Common myeloid progenitor, CD34-positive (primary cell): ENCODE measurements around the gene KDM4C.
"Not testable (repeated sequence)": the region's sequence is repeated elsewhere in the genome, so short reads cannot be mapped to it uniquely, and the experiment has no call there.

Experiments
- CTCF ChIA-PET: fragments of 350-600 bp; sonication (Branson Sonifier 250); formaldehyde crosslinking; loops from one replicate; lab custom pipeline; 2021; ENCODE audit warnings: antibody characterized with exemption; lab: Charles Lee
- POLR2A ChIA-PET: fragments of 350-600 bp; sonication (Branson Sonifier 250); formaldehyde crosslinking; loops from one replicate; lab custom pipeline; 2021; ENCODE audit warnings: antibody characterized with exemption; lab: Charles Lee
- DNase-seq, 3 donors: peaks; one replicate each; pipeline versions ENCODE4 v3.0.0 to v3.0.0-alpha.2; 2013
- H3K27ac ChIP-seq, 2 experiments: 1 replicate in 1 of 2; 2 replicates in 1 of 2; pipeline ENCODE4 v1.7.0; 2013; ENCODE audit warnings: inconsistent platforms in 2 of 2, low read length in 2 of 2, mild to moderate bottlenecking in 2 of 2, low read depth in 1 of 2, moderate library complexity in 1 of 2; ENCODE audit not compliant: severe bottlenecking in 2 of 2, insufficient read depth in 1 of 2, poor library complexity in 1 of 2
- H3K27me3 ChIP-seq, 5 experiments: replicated peaks in 2 of 5; 1 replicate in 3 of 5; 2 replicates in 2 of 5; pipeline versions ENCODE4 v1.6.1 to v1.7.0; 2013; ENCODE audit warnings: low read length in 4 of 5, mild to moderate bottlenecking in 2 of 5, moderate library complexity in 2 of 5, inconsistent platforms in 1 of 5; ENCODE audit not compliant: insufficient read depth in 5 of 5, control insufficient read depth in 4 of 5
- H3K36me3 ChIP-seq, 4 experiments: 1 replicate in 2 of 4; 2 replicates in 2 of 4; pipeline versions ENCODE4 v1.6.1 to v1.7.0; 2013; ENCODE audit warnings: low read length in 3 of 4, control low read depth in 1 of 4, mild to moderate bottlenecking in 1 of 4; ENCODE audit not compliant: control insufficient read depth in 4 of 4, insufficient read depth in 4 of 4
- H3K4me1 ChIP-seq, 4 experiments: 1 replicate in 3 of 4; 2 replicates in 1 of 4; pipeline versions ENCODE4 v1.6.1 to v1.7.1; 2013; ENCODE audit warnings: low read length in 3 of 4, mild to moderate bottlenecking in 3 of 4, control low read depth in 1 of 4, inconsistent platforms in 1 of 4, moderate library complexity in 1 of 4; ENCODE audit not compliant: control insufficient read depth in 4 of 4, insufficient read depth in 4 of 4; ENCODE audit errors: control extremely low read depth in 1 of 4
- H3K4me3 ChIP-seq, 7 experiments: 1 replicate in 4 of 7; 2 replicates in 3 of 7; pipeline versions ENCODE4 v1.5.1 to v1.7.0; 2013; ENCODE audit warnings: mild to moderate bottlenecking in 7 of 7, low read length in 6 of 7, moderate library complexity in 6 of 7, inconsistent platforms in 2 of 7, low read depth in 2 of 7, control low read depth in 1 of 7; ENCODE audit not compliant: insufficient read depth in 4 of 7, control insufficient read depth in 1 of 7; ENCODE audit errors: extremely low read depth in 1 of 7
- H3K9me3 ChIP-seq, 5 experiments: 1 replicate in 4 of 5; 2 replicates in 1 of 5; pipeline versions ENCODE4 v1.6.1 to v1.7.1; 2013; ENCODE audit warnings: low read length in 4 of 5, mild to moderate bottlenecking in 2 of 5, inconsistent platforms in 1 of 5, low read depth in 1 of 5, moderate library complexity in 1 of 5; ENCODE audit not compliant: control insufficient read depth in 4 of 5, insufficient read depth in 2 of 5; ENCODE audit errors: control extremely low read depth in 1 of 5
- WGBS: methylation state at CpG from one replicate; pipeline ENCODE4 v1.1.5; 2013; ENCODE audit not compliant: insufficient coverage; 5-methylcytosine and 5-hydroxymethylcytosine counted together

The KDM4C gene

DNA sequence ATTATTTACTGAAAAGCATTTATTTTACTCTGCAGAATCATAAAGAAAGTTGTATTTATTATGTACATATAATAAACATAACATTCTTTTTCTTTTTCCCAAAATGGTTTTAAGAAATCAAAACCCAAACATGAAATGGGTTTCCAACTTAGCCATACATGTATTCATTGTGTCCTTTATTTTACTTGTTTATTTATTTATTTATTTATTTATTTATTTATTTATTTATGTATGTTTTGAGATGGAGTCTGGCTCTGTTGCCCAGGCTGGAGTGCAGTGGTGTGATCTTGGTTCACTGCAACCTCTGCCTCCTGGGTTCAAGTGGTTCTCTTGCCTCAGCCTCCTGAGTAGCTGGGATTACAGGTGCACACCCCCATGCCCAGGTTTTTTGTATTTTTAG lies 273.2 kb downstream of the KDM4C start:
- H3K9me3 ChIP-seq, POLR2A ChIA-PET, H3K4me1 ChIP-seq, CTCF ChIA-PET, H3K27ac ChIP-seq, H3K4me3 ChIP-seq, H3K27me3 ChIP-seq, DNase-seq: not testable (repeated sequence)
- peaks cover 5 to 17% (median 9%) of the 10 kb centered on the region in 4 experiments for H3K36me3 ChIP-seq

GRCh38 chr9:7033076-7034045 lies 275.6 kb downstream of the KDM4C start:
- H3K4me3 ChIP-seq = no peak overlapping the region
- H3K36me3 ChIP-seq = peaks cover 3 to 10% (median 5%) of the 10 kb centered on the region in 4 experiments
- ChIA-PET CTCF (interaction anchor here (1.3 to 4.2 kb wide), 2 partner anchors 16 to 19 kb away, joined by 3 to 16 read pairs; no protein-coding TSS in a partner anchor), POLR2A (no interaction called here)
- H3K27ac ChIP-seq = no peak overlapping the region
- 78% methylated on average over 4 of the region's 5 CpGs for WGBS
- H3K4me1 ChIP-seq = peaks cover 0 to 7% (median 0%) of the 10 kb centered on the region in 4 experiments
- no peaks in the 10 kb centered on the region for H3K27me3 ChIP-seq
- H3K9me3 ChIP-seq = no peaks in the 10 kb centered on the region
- peak in 1 of 3 donors; percentile 13 for DNase-seq

GRCh38 chr9:7037176-7037575 lies 279.4 kb downstream of the KDM4C start:
- Histone ChIP-seq H3K27me3 (no peaks in the 10 kb centered on the region), H3K9me3 (no peaks in the 10 kb centered on the region), H3K4me1 (peaks cover 0 to 7% (median 0%) of the 10 kb centered on the region in 4 experiments), H3K36me3 (peaks cover 4 to 10% (median 6%) of the 10 kb centered on the region in 4 experiments), H3K27ac (no peak overlapping the region), H3K4me3 (no peak overlapping the region)
- CTCF ChIA-PET = interaction anchor here (2.8 kb wide), 1 partner anchor 15 kb away, joined by 12 read pairs; no protein-coding TSS in a partner anchor
- no peak for DNase-seq
- WGBS = no CpG with 5 or more reads among the region's 3 CpGs
- POLR2A ChIA-PET = no interaction called here

DNA sequence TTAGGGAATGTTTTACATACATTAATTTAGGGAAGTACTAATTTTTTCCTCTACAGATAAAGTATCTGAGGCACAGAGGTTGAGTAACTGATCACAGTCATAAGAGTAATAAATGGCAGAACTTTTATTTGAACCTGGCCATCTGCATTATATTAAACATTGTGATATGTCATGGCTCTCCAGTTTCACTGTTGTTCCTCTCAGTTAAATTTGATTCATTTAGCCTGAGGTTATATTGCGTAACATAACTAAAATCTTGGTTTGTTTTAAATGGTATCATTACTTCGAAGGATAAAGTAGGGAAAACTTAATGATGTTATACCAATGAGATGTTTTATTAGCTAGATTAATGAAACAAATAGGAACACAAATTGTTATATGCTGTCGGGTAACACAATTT lies 284.4 kb downstream of the KDM4C start:
- H3K4me3 ChIP-seq = no peak overlapping the region
- H3K27ac ChIP-seq = no peak overlapping the region
- 93% methylated on average over 2 of the region's 3 CpGs for WGBS
- peaks cover 3 to 10% (median 6%) of the 10 kb centered on the region in 4 experiments for H3K36me3 ChIP-seq
- DNase-seq = no peak
- ChIA-PET CTCF (no interaction called here), POLR2A (no interaction called here)
- no peaks in the 10 kb centered on the region for H3K4me1 ChIP-seq
- no peaks in the 10 kb centered on the region for H3K9me3 ChIP-seq
- no peaks in the 10 kb centered on the region for H3K27me3 ChIP-seq

GRCh38 chr9:7045361-7045760 lies 287.6 kb downstream of the KDM4C start:
- Histone ChIP-seq H3K27ac (no peak overlapping the region), H3K9me3 (no peaks in the 10 kb centered on the region), H3K4me3 (no peak overlapping the region), H3K36me3 (peaks cover 2 to 16% (median 8%) of the 10 kb centered on the region in 4 experiments), H3K27me3 (no peaks in the 10 kb centered on the region), H3K4me1 (no peaks in the 10 kb centered on the region)
- WGBS = no CpG with 5 or more reads among the region's 1 CpG
- DNase-seq = no peak
- ChIA-PET CTCF (interaction anchor here (0.6 to 1.2 kb wide), 2 partner anchors 34 to 42 kb away, joined by 3 to 4 read pairs; no protein-coding TSS in a partner anchor), POLR2A (no interaction called here)

DNA sequence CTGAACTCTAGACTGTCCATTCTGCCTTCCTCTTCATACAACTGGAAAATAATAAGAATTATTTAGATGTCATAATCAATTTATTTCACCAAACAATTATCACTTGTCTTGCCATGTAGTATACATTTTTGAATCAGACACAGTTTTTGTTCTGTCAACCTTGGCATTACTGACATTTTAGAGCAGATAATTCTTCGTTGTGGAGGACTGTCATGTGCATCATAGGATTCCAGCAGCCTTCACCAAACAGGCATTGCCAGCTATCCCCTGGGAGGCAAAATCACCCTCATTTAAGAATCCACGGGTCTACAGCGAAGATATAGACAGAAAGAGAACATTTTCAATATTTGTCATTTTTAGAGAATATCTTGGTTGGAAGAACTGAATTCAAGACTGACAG lies 293.9 kb downstream of the KDM4C start:
- WGBS = 100% methylated on average over 1 of the region's 3 CpGs
- CTCF ChIA-PET = interaction anchor here (1.2 to 3.4 kb wide), 10 partner anchors 12 to 488 kb away, joined by 3 to 16 read pairs (median 8); no protein-coding TSS in a partner anchor
- POLR2A ChIA-PET = interaction anchor here (0.7 kb wide), 1 partner anchor 1323 kb away, joined by 4 read pairs; no protein-coding TSS in a partner anchor

DNA sequence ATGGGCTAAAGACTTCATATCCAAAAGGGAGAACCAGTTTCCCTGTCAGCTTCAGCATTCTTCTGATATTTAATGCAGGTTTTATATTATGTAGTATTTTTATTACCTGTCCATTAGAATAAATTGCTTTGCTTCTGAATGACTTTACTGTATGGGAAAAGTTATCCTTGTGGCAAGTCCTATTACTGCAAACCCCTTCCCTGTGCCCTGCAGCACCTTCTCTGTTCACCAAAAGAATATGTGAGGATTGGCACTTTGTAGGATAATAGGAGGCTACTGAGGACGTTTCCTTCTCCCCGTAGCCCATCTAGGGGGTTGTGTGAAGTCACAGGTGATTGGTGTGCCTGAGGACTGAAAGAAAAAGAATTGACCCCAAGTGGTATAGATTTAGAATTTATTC lies 296.1 kb downstream of the KDM4C start:
- H3K4me3 ChIP-seq = no peak overlapping the region
- no peak for DNase-seq
- CTCF ChIA-PET = interaction anchor here (1.0 to 3.3 kb wide), 9 partner anchors 8 to 483 kb away, joined by 3 to 16 read pairs (median 7); no protein-coding TSS in a partner anchor

More for the DNA sequence above, 293.9 kb downstream of the KDM4C start:
- Histone ChIP-seq H3K9me3 (no peaks in the 10 kb centered on the region), H3K36me3 (peaks cover 4 to 10% (median 7%) of the 10 kb centered on the region in 4 experiments), H3K4me1 (peaks cover 0 to 20% (median 6%) of the 10 kb centered on the region in 4 experiments), H3K27ac (no peak overlapping the region), H3K27me3 (no peaks in the 10 kb centered on the region), H3K4me3 (no peak overlapping the region)
- DNase-seq = no peak

More for the DNA sequence above, 296.1 kb downstream of the KDM4C start:
- Histone ChIP-seq H3K36me3 (peaks cover 0 to 8% (median 5%) of the 10 kb centered on the region in 4 experiments), H3K27ac (no peak overlapping the region), H3K27me3 (no peaks in the 10 kb centered on the region), H3K9me3 (no peaks in the 10 kb centered on the region), H3K4me1 (peaks cover 0 to 20% (median 6%) of the 10 kb centered on the region in 4 experiments)
- POLR2A ChIA-PET = no interaction called here
- WGBS = 50% methylated on average over 2 of the region's 2 CpGs
